SK-N-SH treated with all-trans-retinoic acid at 6 μM for 48 hours (cell line): ENCODE results near the gene GIMAP8.

ENCODE experiments used
- BACH2 ChIP-seq: fragments of 250-450 bp; sonication (Bioruptor Pico); IDR thresholded peaks from 2 replicates; pipeline ENCODE4 v1.9.0; 2021; ENCODE audit warnings: mild to moderate bottlenecking, borderline replicate concordance
- CSDC2 ChIP-seq: fragments of 250-450 bp; sonication (Bioruptor Pico); IDR thresholded peaks from 2 replicates; pipeline ENCODE4 v1.5.0; 2020; ENCODE audit warnings: mild to moderate bottlenecking, moderate library complexity
- ESRRG ChIP-seq: fragments of 250-450 bp; sonication (Bioruptor Pico); IDR thresholded peaks from 2 replicates; pipeline ENCODE4 v1.6.1; 2021; ENCODE audit warnings: mild to moderate bottlenecking
- PPARA ChIP-seq: fragments of 250-450 bp; sonication (Bioruptor Pico); IDR thresholded peaks from 2 replicates; pipeline ENCODE4 v1.5.0; 2020; ENCODE audit warnings: mild to moderate bottlenecking, borderline replicate concordance
- RARB ChIP-seq: fragments of 250-450 bp; sonication (Bioruptor Pico); IDR thresholded peaks from 2 replicates; pipeline ENCODE4 v1.8.0; 2021; ENCODE audit warnings: mild to moderate bottlenecking, moderate library complexity
- SNAI2 ChIP-seq: fragments of 250-450 bp; sonication (Bioruptor Pico); IDR thresholded peaks from 2 replicates; pipeline ENCODE4 v1.5.0; 2020; ENCODE audit warnings: mild to moderate bottlenecking, moderate library complexity
- TOX ChIP-seq: fragments of 250-450 bp; sonication (Bioruptor Pico); IDR thresholded peaks from 2 replicates; pipeline ENCODE4 v1.8.0; 2021; ENCODE audit warnings: mild to moderate bottlenecking, moderate library complexity, borderline replicate concordance
- ZC3H10 ChIP-seq: fragments of 250-450 bp; sonication (Bioruptor Pico); IDR thresholded peaks from 2 replicates; pipeline ENCODE4 v1.5.1; 2021; ENCODE audit warnings: mild to moderate bottlenecking, moderate library complexity
- ZFP3 ChIP-seq: fragments of 250-450 bp; sonication (Bioruptor Pico); IDR thresholded peaks from 2 replicates; pipeline ENCODE4 v1.5.0; 2020; ENCODE audit warnings: mild to moderate bottlenecking, moderate library complexity
- ZNF8 ChIP-seq: fragments of 450-650 bp; formaldehyde crosslinking; IDR thresholded peaks from 2 replicates; pipeline ENCODE4 v1.5.0; 2020; ENCODE audit warnings: mild to moderate bottlenecking, moderate library complexity
- TF ChIP-seq, protein P1 (sequence below): fragments of 250-450 bp; sonication (Bioruptor Pico); IDR thresholded peaks from 2 replicates; pipeline ENCODE4 v1.8.0; 2020; ENCODE audit warnings: mild to moderate bottlenecking, moderate library complexity, borderline replicate concordance
- TF ChIP-seq, protein P2 (sequence below): fragments of 250-450 bp; sonication (Bioruptor Pico); IDR thresholded peaks from 2 replicates; pipeline ENCODE4 v1.8.0; 2021; ENCODE audit warnings: low read depth, mild to moderate bottlenecking, moderate library complexity, borderline replicate concordance
- TF ChIP-seq, protein P3 (sequence below): fragments of 250-450 bp; sonication (Bioruptor Pico); IDR thresholded peaks from 2 replicates; pipeline ENCODE4 v1.5.1; 2020; ENCODE audit warnings: low read depth, mild to moderate bottlenecking, moderate library complexity

- TF ChIP-seq TOX (no peak), ESRRG (CRISPR knock-in tag) (no peak), ZFP3 (CRISPR knock-in tag) (no peak), PPARA (CRISPR knock-in tag) (no peak), SNAI2 (CRISPR knock-in tag) (no peak), ZC3H10 (CRISPR knock-in tag) (no peak), CSDC2 (CRISPR knock-in tag) (no peak), ZNF8 (CRISPR knock-in tag) (no peak), BACH2 (CRISPR knock-in tag) (no peak), RARB (CRISPR knock-in tag) (no peak)
- TF ChIP-seq, protein P1, sequence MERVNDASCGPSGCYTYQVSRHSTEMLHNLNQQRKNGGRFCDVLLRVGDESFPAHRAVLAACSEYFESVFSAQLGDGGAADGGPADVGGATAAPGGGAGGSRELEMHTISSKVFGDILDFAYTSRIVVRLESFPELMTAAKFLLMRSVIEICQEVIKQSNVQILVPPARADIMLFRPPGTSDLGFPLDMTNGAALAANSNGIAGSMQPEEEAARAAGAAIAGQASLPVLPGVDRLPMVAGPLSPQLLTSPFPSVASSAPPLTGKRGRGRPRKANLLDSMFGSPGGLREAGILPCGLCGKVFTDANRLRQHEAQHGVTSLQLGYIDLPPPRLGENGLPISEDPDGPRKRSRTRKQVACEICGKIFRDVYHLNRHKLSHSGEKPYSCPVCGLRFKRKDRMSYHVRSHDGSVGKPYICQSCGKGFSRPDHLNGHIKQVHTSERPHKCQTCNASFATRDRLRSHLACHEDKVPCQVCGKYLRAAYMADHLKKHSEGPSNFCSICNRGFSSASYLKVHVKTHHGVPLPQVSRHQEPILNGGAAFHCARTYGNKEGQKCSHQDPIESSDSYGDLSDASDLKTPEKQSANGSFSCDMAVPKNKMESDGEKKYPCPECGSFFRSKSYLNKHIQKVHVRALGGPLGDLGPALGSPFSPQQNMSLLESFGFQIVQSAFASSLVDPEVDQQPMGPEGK (CRISPR knock-in tag): no peak
- TF ChIP-seq, protein P2, sequence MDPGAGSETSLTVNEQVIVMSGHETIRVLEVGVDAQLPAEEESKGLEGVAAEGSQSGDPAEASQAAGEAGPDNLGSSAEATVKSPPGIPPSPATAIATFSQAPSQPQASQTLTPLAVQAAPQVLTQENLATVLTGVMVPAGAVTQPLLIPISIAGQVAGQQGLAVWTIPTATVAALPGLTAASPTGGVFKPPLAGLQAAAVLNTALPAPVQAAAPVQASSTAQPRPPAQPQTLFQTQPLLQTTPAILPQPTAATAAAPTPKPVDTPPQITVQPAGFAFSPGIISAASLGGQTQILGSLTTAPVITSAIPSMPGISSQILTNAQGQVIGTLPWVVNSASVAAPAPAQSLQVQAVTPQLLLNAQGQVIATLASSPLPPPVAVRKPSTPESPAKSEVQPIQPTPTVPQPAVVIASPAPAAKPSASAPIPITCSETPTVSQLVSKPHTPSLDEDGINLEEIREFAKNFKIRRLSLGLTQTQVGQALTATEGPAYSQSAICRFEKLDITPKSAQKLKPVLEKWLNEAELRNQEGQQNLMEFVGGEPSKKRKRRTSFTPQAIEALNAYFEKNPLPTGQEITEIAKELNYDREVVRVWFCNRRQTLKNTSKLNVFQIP (CRISPR knock-in tag): no peak
- TF ChIP-seq, protein P3, sequence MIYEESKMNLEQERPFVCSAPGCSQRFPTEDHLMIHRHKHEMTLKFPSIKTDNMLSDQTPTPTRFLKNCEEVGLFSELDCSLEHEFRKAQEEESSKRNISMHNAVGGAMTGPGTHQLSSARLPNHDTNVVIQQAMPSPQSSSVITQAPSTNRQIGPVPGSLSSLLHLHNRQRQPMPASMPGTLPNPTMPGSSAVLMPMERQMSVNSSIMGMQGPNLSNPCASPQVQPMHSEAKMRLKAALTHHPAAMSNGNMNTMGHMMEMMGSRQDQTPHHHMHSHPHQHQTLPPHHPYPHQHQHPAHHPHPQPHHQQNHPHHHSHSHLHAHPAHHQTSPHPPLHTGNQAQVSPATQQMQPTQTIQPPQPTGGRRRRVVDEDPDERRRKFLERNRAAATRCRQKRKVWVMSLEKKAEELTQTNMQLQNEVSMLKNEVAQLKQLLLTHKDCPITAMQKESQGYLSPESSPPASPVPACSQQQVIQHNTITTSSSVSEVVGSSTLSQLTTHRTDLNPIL (CRISPR knock-in tag): no peak
Measured at GRCh38 chr7:150461520-150461919, 11.1 kb downstream of the GIMAP8 start.
